ENCODE results near the gene HSPB1.
"Not testable (repeated sequence)": the region's sequence is repeated elsewhere in the genome, so short reads cannot be mapped to it uniquely, and the experiment has no call there.

HSPB1 gene

DNA sequence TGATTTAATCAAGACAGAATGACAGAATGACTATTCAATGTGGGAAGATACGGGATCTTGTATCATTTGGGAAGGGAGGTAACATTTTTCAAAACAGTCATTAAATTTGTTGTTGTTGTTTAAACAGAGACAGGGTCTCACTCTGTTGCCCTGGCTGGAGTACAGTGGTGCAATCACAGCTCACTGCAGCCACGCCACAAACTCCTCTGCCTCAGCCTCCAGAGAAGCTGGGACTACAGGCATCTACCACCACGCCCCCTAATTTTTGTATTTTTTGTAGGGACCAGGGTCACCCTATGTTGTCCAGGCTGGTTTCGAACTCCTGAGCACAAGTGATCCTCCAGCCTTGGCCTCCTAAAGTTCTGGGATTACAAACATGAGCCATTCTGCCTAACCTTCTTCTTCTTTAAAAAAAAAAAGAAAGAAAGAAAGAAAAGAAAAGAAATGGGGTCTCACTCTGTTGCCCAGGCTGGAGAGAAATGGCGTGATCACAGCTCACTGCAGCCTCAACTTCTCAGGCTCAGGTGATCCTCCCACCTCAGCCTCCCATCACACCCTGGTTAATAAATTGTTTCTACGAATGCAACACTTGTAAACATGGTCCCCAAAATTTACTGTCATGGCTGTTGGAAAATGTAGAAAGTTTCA is 32.0 kb downstream of the HSPB1 start:
- no peak for DNase-seq

- DNase-seq: not testable (repeated sequence)
Measured at GRCh38 chr7:76335417-76335816, 32.9 kb downstream of the HSPB1 start.

- no peak for DNase-seq
Measured at GRCh38 chr7:76336094-76336493, 33.6 kb downstream of the HSPB1 start.

- no peak for DNase-seq
Measured at GRCh38 chr7:76337147-76337546, 34.7 kb downstream of the HSPB1 start.

GRCh38 chr7:76338298-76339084 is 36.0 kb downstream of the HSPB1 start:
- DNase-seq: no peak

- DNase-seq: no peak
Measured at GRCh38 chr7:76340617-76341131, 38.2 kb downstream of the HSPB1 start.

DNA sequence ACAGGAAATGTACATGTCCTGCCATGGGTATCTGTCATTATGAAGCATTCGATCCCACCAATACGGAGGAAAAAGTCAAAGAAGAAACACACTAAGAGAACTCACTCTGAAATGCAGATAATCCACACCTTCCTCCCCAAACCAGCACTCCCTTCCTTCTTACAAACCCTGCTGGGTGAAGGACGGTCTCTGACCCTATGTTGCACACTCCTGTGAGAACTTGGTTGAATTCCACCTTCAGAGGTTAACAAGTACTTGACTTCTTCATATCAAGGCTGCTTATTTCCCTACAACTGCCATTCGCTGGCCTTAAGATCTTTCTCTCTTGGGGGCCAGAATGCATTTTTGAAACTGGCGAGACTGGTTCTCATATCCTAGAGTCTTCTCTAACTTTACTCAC is 39.7 kb downstream of the HSPB1 start:
- DNase-seq: no peak

- no peak for DNase-seq
Measured at GRCh38 chr7:76343294-76343930, 40.9 kb downstream of the HSPB1 start.

- no peak for DNase-seq
Measured at GRCh38 chr7:76343931-76344321, 41.5 kb downstream of the HSPB1 start.

DNA sequence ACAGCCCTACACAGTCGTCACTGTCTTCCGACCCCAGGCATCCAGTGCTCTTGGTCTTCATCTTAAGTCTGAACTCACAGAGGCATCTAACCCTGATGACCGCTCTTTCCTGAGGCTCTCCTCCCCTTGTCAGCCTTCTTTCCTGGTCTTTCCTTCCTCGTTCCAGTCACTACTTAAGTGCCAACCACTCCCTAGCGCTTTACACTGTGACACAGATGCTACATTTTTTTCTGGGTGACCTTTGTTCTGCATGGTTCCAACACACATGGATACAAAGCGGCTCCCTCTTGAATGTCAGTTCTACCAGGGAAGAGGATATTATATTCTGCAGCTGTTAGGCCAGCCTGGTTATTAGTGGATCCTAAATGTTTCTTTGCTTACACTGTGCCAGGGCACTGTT is 43.6 kb downstream of the HSPB1 start:
- DNase-seq: no peak

GRCh38 chr7:76346778-76347177 is 44.3 kb downstream of the HSPB1 start:
- no peak for DNase-seq

- DNase-seq: no peak
Measured at GRCh38 chr7:76347710-76348109, 45.2 kb downstream of the HSPB1 start.

- no peak for DNase-seq
Measured at GRCh38 chr7:76349313-76349885, 46.9 kb downstream of the HSPB1 start.

DNA sequence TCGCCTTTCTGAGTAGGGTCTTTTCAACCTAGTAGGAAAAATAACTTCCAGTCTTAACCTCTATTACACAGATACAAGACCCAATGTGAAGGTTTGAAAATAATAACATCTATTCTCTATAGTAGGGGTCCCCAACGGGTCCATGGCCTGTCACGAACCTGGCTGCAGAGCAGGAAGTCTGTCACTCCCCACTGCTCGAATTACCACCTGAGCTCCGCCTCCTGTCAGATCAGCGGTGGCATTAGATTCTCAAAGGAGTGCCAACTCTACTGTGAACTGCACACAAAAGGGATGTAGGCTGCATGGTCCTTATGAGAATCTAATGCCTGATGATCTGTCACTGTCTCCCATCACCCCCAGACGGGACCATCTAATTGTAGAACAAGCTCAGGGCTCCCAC is 48.9 kb downstream of the HSPB1 start:
- no peak for DNase-seq

DNA sequence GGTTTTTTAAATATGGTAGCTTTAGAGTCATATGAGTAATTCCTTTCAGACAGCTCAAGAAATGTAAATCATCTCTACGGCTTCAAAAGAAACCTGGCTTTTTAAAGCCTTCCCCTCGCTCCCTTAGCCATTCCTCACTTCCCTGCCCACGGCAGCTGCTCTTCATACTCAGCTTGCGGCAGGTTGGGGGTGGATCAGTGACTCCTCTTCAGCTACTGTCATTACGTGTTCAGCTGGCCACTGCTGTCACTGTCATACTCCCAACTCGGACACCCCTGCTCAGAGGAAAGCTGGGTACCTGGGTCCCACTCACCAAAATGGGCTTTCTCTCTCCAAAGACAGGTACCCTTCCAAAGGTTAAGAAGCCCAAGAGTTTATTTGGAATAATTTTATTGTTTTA is 49.7 kb downstream of the HSPB1 start:
- no peak for DNase-seq

DNA sequence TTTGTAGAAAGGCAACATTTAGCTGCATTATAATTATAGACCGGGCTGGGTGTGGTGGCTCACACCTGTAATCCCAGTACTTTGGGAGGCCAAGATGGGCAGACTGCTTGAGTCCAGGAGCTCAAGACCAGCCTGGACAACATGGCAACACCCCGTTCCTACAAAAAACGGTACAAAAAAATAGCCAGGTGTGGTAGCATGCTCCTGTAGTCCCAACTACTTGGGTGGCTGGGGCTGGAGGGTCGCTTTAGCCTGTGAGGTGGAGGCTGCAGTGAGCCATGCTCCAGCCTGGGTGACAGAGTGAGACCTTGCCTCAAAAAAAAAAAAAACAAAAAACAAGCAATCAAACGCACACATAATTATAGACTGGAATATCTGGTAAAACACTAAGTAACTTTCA is 51.3 kb downstream of the HSPB1 start:
- no peak for DNase-seq

All from SHP77 (cell line).